H9 (cell line): ENCODE data around the gene PARD3. TPM values are rescaled to one million over a fixed set of nuclear protein-coding genes. Genes with fewer than 3 reads are reported as not detected.

Source experiments
- DNase-seq: peaks from one replicate; pipeline ENCODE4 v3.0.0-alpha.2; 2017
- H2AFZ ChIP-seq: one replicate; pipeline ENCODE4 v1.6.1; 2013; ENCODE audit warnings: mild to moderate bottlenecking, low read length, control low read depth, moderate library complexity
- H2AK5ac ChIP-seq: 2 replicates; pipeline ENCODE4 v1.6.1; 2013; ENCODE audit warnings: low read length, control low read depth, mixed read lengths; ENCODE audit not compliant: insufficient read length
- H2BK120ac ChIP-seq: one replicate; pipeline ENCODE4 v1.6.1; 2013; ENCODE audit warnings: low read depth, mild to moderate bottlenecking, low read length, control low read depth, inconsistent platforms; ENCODE audit not compliant: poor library complexity, severe bottlenecking
- H2BK12ac ChIP-seq: 2 replicates; pipeline ENCODE4 v1.6.1; 2013; ENCODE audit warnings: low read length, control low read depth, mixed read lengths, low read depth; ENCODE audit not compliant: insufficient read length
- H2BK15ac ChIP-seq: 2 replicates; pipeline ENCODE4 v1.6.1; 2013; ENCODE audit warnings: low read depth, low read length, control low read depth
- H2BK20ac ChIP-seq: one replicate; pipeline ENCODE4 v1.6.1; 2013; ENCODE audit warnings: low read depth, mild to moderate bottlenecking, low read length, control low read depth, inconsistent platforms; ENCODE audit not compliant: poor library complexity, severe bottlenecking
- H2BK5ac ChIP-seq: 2 replicates; pipeline ENCODE4 v1.6.1; 2013; ENCODE audit warnings: low read length, control low read depth, mixed read lengths; ENCODE audit not compliant: insufficient read length
- H3K14ac ChIP-seq: 2 replicates; pipeline ENCODE4 v1.6.1; 2013; ENCODE audit warnings: low read length, control low read depth; ENCODE audit not compliant: insufficient read depth
- H3K18ac ChIP-seq: 2 replicates; pipeline ENCODE4 v1.6.1; 2013; ENCODE audit warnings: low read depth, mild to moderate bottlenecking, mixed read lengths, low read length, control low read depth; ENCODE audit not compliant: insufficient read length
- H3K23ac ChIP-seq: 2 replicates; pipeline ENCODE4 v1.6.1; 2013; ENCODE audit warnings: low read length, control low read depth, mixed read lengths, low read depth; ENCODE audit not compliant: insufficient read length
- H3K23me2 ChIP-seq: 2 replicates; pipeline ENCODE4 v1.6.1; 2013; ENCODE audit warnings: low read depth, mild to moderate bottlenecking, mixed read lengths, low read length, control low read depth; ENCODE audit not compliant: insufficient read length, poor library complexity, severe bottlenecking
- H3K27ac ChIP-seq: 2 replicates; pipeline ENCODE4 v1.5.1; 2013; ENCODE audit warnings: low read length, control low read depth, mixed read lengths, low read depth; ENCODE audit not compliant: insufficient read length
- H3K27me3 ChIP-seq: 2 replicates; pipeline ENCODE4 v1.6.1; 2013; ENCODE audit warnings: low read length, control low read depth, inconsistent platforms; ENCODE audit not compliant: insufficient read depth
- H3K4ac ChIP-seq: 2 replicates; pipeline ENCODE4 v1.6.1; 2013; ENCODE audit warnings: low read depth, mild to moderate bottlenecking, control low read depth, inconsistent platforms, low read length, moderate library complexity
- H3K4me1 ChIP-seq: 2 replicates; pipeline ENCODE4 v1.6.1; 2013; ENCODE audit warnings: low read length, control low read depth, inconsistent platforms; ENCODE audit not compliant: insufficient read depth
- H3K4me2 ChIP-seq: 2 replicates; pipeline ENCODE4 v1.6.1; 2013; ENCODE audit warnings: low read length, control low read depth, mixed read lengths; ENCODE audit not compliant: insufficient read length, insufficient read depth
- H3K56ac ChIP-seq: 2 replicates; pipeline ENCODE4 v1.6.1; 2013; ENCODE audit warnings: low read depth, mild to moderate bottlenecking, mixed read lengths, low read length, control low read depth; ENCODE audit not compliant: insufficient read length
- H3K79me1 ChIP-seq: 2 replicates; pipeline ENCODE4 v1.6.1; 2013; ENCODE audit warnings: low read depth, mild to moderate bottlenecking, moderate library complexity, low read length, control low read depth, inconsistent platforms; ENCODE audit not compliant: insufficient read depth, poor library complexity, severe bottlenecking
- H3K79me2 ChIP-seq: 2 replicates; pipeline ENCODE4 v1.6.1; 2013; ENCODE audit warnings: low read length, control low read depth, inconsistent platforms; ENCODE audit not compliant: insufficient read depth
- H3K9ac ChIP-seq: 2 replicates; pipeline ENCODE4 v1.6.1; 2013; ENCODE audit warnings: low read length, control low read depth, mixed read lengths; ENCODE audit not compliant: insufficient read length; ENCODE audit errors: extremely low read depth
- H3K9me3 ChIP-seq: one replicate; pipeline ENCODE4 v1.6.1; 2013; ENCODE audit warnings: low read depth, low read length, inconsistent platforms; ENCODE audit not compliant: control insufficient read depth
- H3T11ph ChIP-seq: one replicate; pipeline ENCODE4 v1.6.1; 2013; ENCODE audit warnings: mild to moderate bottlenecking, low read length, control low read depth, inconsistent platforms
- H4K20me1 ChIP-seq: one replicate; pipeline ENCODE4 v1.6.1; 2013; ENCODE audit not compliant: control insufficient read depth, insufficient read length, insufficient read depth
- H4K5ac ChIP-seq: 2 replicates; pipeline ENCODE4 v1.6.1; 2013; ENCODE audit warnings: low read depth, mild to moderate bottlenecking, mixed read lengths, low read length, control low read depth; ENCODE audit not compliant: insufficient read length
- H4K8ac ChIP-seq: replicated peaks from 2 replicates; pipeline ENCODE4 v1.6.1; 2013; ENCODE audit warnings: low read length, control low read depth, mixed read lengths, low read depth; ENCODE audit not compliant: insufficient read length
- H4K91ac ChIP-seq: 2 replicates; pipeline ENCODE4 v1.6.1; 2013; ENCODE audit warnings: low read depth, mild to moderate bottlenecking, moderate library complexity, mixed read lengths, low read length, control low read depth; ENCODE audit not compliant: insufficient read length
- H3K27ac Mint-ChIP-seq, 3 experiments: 2 replicates in 2 of 3; 3 replicates in 1 of 3; pipeline ENCODE4 v1.8.0; 2020 to 2021; ENCODE audit warnings: mixed read lengths in 3 of 3, mild to moderate bottlenecking in 1 of 3, moderate library complexity in 1 of 3
- H3K27me3 Mint-ChIP-seq: 2 replicates; pipeline ENCODE4 v1.8.0; 2021; ENCODE audit warnings: low read depth, mild to moderate bottlenecking, moderate library complexity, mixed read lengths
- H3K36me3 Mint-ChIP-seq, 3 experiments: 2 replicates in 2 of 3; 3 replicates in 1 of 3; pipeline ENCODE4 v1.8.0; 2020 to 2021; ENCODE audit warnings: low read depth in 3 of 3, mixed read lengths in 3 of 3; ENCODE audit not compliant: insufficient read depth in 1 of 3
- H3K4me1 Mint-ChIP-seq, 2 experiments: 2 replicates each; pipeline ENCODE4 v1.8.0; 2020; ENCODE audit warnings: mixed read lengths in 2 of 2
- H3K4me3 Mint-ChIP-seq, 2 experiments: 2 replicates in 1 of 2; 3 replicates in 1 of 2; pipeline ENCODE4 v1.8.0; 2020 to 2021; ENCODE audit warnings: mild to moderate bottlenecking in 2 of 2, mixed read lengths in 2 of 2, moderate library complexity in 1 of 2
- H3K9me3 Mint-ChIP-seq, 2 experiments: 2 replicates in 1 of 2; 3 replicates in 1 of 2; pipeline ENCODE4 v1.8.0; 2020; ENCODE audit warnings: mild to moderate bottlenecking in 2 of 2, mixed read lengths in 2 of 2, moderate library complexity in 1 of 2
- WGBS: extraction: QIAGEN DNeasy Blood & Tissue Kit; methylation state at CpG from one replicate; pipeline ENCODE4 v1.1.7; 2013; ENCODE audit warnings: missing lambda C conversion rate, low lambda C conversion rate, mixed read lengths; ENCODE audit not compliant: insufficient read length; ENCODE audit errors: extremely low coverage; 5-methylcytosine and 5-hydroxymethylcytosine counted together
- total RNA-seq: library from RNA; stranded (reverse); gene quantifications from 2 replicates; pipeline ENCODE4 v1.2.1, GENCODE V29; 2021
- TF ChIP-seq, protein P1 (sequence below): fragments of 200-600 bp; sonication (generic); conservative IDR thresholded peaks from 3 replicates; pipeline ENCODE4 v1.8.0; 2021; ENCODE audit warnings: antibody characterized with exemption, mild to moderate bottlenecking

The PARD3 gene
- total RNA-seq, 1 experiment from 2014 or later = 44.7 TPM

DNA sequence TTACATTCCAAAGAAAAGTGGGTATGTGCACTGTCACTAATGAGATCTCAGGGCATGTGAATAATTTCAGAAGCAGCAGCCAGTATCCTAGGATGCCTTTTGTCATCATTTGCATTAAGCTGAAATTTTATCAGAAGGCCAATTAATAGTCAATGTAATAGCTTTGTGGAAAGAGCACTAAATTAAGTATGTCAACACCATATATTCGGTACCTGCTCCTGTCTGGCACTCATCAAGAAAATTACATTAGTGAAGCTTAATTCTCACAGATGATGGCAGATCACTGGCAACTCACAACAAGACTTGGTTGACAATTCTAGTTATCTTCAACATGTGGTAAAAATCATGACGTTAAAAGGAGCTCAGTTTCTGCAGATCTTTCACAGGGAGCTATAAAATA lies 271.4 kb downstream of the PARD3 start:
- Mint-ChIP-seq H3K4me3 (no peak overlapping the region), H3K27me3 (no peaks in the 10 kb centered on the region), H3K4me1 (peaks cover 17 to 21% of the 10 kb centered on the region in 2 experiments), H3K36me3 (no peaks in the 10 kb centered on the region), H3K27ac (no peak overlapping the region), H3K9me3 (no peaks in the 10 kb centered on the region)
- Histone ChIP-seq H3K9ac (no peak overlapping the region), H3K9me3 (no peaks in the 10 kb centered on the region), H2BK15ac (no peak overlapping the region), H2AK5ac (no peak overlapping the region), H3K56ac (no peak overlapping the region), H3K4me2 (no peak overlapping the region), H3K27ac (no peak overlapping the region), H4K91ac (no peak overlapping the region), H3K23ac (no peak overlapping the region), H4K5ac (no peak overlapping the region), H2BK5ac (no peak overlapping the region), H3K4me1 (peaks cover 3% of the 10 kb centered on the region; the same call in 1 of the 2 replicates), H2AFZ (no peak overlapping the region), H4K20me1 (no peaks in the 10 kb centered on the region), H2BK12ac (no peak overlapping the region), H4K8ac (no peak overlapping the region), H3K18ac (no peak overlapping the region), H3K23me2 (no peaks in the 10 kb centered on the region), H3K79me2 (no peaks in the 10 kb centered on the region; the same call in 1 of the 2 replicates), H3K14ac (no peak overlapping the region), H2BK20ac (no peak overlapping the region), H3K79me1 (no peaks in the 10 kb centered on the region), H3K4ac (no peak overlapping the region), H2BK120ac (no peak overlapping the region), H3K27me3 (no peaks in the 10 kb centered on the region), H3T11ph (no peak overlapping the region)
- TF ChIP-seq, protein P1, sequence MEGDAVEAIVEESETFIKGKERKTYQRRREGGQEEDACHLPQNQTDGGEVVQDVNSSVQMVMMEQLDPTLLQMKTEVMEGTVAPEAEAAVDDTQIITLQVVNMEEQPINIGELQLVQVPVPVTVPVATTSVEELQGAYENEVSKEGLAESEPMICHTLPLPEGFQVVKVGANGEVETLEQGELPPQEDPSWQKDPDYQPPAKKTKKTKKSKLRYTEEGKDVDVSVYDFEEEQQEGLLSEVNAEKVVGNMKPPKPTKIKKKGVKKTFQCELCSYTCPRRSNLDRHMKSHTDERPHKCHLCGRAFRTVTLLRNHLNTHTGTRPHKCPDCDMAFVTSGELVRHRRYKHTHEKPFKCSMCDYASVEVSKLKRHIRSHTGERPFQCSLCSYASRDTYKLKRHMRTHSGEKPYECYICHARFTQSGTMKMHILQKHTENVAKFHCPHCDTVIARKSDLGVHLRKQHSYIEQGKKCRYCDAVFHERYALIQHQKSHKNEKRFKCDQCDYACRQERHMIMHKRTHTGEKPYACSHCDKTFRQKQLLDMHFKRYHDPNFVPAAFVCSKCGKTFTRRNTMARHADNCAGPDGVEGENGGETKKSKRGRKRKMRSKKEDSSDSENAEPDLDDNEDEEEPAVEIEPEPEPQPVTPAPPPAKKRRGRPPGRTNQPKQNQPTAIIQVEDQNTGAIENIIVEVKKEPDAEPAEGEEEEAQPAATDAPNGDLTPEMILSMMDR = no peak
- no peak for DNase-seq
- WGBS = no CpG with 5 or more reads among the region's 2 CpGs
